GM03348 (cell line): ENCODE results near the gene ADAP2.
"Not testable (repeated sequence)": the region's sequence is repeated elsewhere in the genome, so short reads cannot be mapped to it uniquely, and the experiment has no call there.

ENCODE experiments used
- DNase-seq: peaks from one replicate; pipeline ENCODE4 v3.0.0; 2012; ENCODE audit warnings: low spot score

The ADAP2 gene

GRCh38 chr17:30929861-30930260 lies 8.1 kb downstream of the ADAP2 start:
- not testable (repeated sequence) for DNase-seq

GRCh38 chr17:30930495-30930894 lies 8.8 kb downstream of the ADAP2 start:
- DNase-seq: no peak

- DNase-seq: not testable (repeated sequence)
These were observed 9.8 kb downstream of the ADAP2 start for GRCh38 chr17:30931582-30931981.

- no peak for DNase-seq
These were observed 12.2 kb downstream of the ADAP2 start for GRCh38 chr17:30933966-30934365.

GRCh38 chr17:30939051-30939689 lies 17.4 kb downstream of the ADAP2 start:
- DNase-seq: no peak

GRCh38 chr17:30942308-30943079 lies 20.7 kb downstream of the ADAP2 start:
- no peak for DNase-seq

GRCh38 chr17:30947796-30948195 lies 26.1 kb downstream of the ADAP2 start:
- no peak for DNase-seq

- no peak for DNase-seq
These were observed 28.4 kb downstream of the ADAP2 start for GRCh38 chr17:30950189-30950588.

- DNase-seq: peak; percentile 76
These were observed 29.1 kb downstream of the ADAP2 start for GRCh38 chr17:30950669-30951399.

- DNase-seq: no peak
These were observed 31.1 kb downstream of the ADAP2 start for GRCh38 chr17:30952638-30953393.

- no peak for DNase-seq
These were observed 32.5 kb downstream of the ADAP2 start for GRCh38 chr17:30954046-30954830.

GRCh38 chr17:30956764-30957374 lies 35.1 kb downstream of the ADAP2 start:
- no peak for DNase-seq

- DNase-seq: no peak
These were observed 36.0 kb downstream of the ADAP2 start for GRCh38 chr17:30957741-30958140.

GRCh38 chr17:30958187-30958586 lies 36.4 kb downstream of the ADAP2 start:
- no peak for DNase-seq

- no peak for DNase-seq
These were observed 39.8 kb downstream of the ADAP2 start for GRCh38 chr17:30961209-30962188.

GRCh38 chr17:30964312-30964711 lies 42.6 kb downstream of the ADAP2 start:
- not testable (repeated sequence) for DNase-seq

GRCh38 chr17:30964876-30965275 lies 43.1 kb downstream of the ADAP2 start:
- no peak for DNase-seq

GRCh38 chr17:30965686-30966085 lies 43.9 kb downstream of the ADAP2 start:
- no peak for DNase-seq

GRCh38 chr17:30967911-30968310 lies 46.2 kb downstream of the ADAP2 start:
- not testable (repeated sequence) for DNase-seq
